ENCODE results near the gene CST9. TPM values are rescaled to one million over a fixed set of nuclear protein-coding genes. Genes with fewer than 3 reads are reported as not detected.

CST9 gene
- total and polyA plus RNA-seq, 10 of the 15 experiments (the other 5 are each of a cell fraction or from before 2014, with no cell fraction given): not detected

DNA sequence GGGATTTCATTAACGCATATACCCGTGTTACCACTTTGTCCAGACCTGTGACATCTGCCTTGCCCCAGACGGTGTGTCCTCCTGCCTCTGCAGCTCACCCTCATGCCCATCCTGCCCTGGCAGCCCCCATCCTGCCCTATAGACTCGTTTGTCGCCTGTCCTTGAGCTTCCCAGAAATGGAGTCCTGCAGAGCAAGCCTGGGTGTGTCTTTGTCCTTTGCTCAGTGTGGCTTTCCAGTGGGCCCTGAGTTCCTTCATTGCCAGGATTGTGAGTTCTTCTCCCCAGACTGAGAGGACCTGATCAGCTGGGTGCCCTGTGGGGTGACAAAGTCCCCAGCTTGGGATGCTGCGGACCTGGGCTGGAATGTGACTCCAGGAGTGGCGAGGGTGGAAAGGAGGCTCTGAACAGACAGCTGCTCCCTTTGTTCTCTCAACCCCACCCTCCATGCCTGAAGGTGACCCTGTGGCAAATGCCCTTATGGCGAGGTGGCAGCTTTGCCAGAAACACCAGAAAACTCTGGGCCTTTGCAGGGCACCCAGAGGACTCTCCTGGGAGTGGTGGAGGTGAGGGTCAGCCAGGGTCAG lies 34.4 kb upstream of the CST9 start (continued):
- TF ChIP-seq IRF3 (IDR thresholded peaks at IDR 0.05) (no peak), POLR2AphosphoS5 (IDR thresholded peaks at IDR 0.05; ENCODE audit: low read length) (no peak), CREB1 (IDR thresholded peaks at IDR 0.05; ENCODE audit: low read depth) (no peak)

- Histone ChIP-seq H3K27me3 (replicated peaks in 1 of 2; ENCODE audit: control insufficient read depth in 2 of 2, insufficient read depth in 2 of 2, low read length in 1 of 2) (no peaks in the 10 kb centered on the region), H4K20me1 (ENCODE audit: control insufficient read depth, insufficient read depth) (no peaks in the 10 kb centered on the region), H3K79me2 (ENCODE audit: control insufficient read depth, insufficient read depth, low read length) (no peaks in the 10 kb centered on the region), H3K4me3 (no peak overlapping the region), H3K4me1 (ENCODE audit: control insufficient read depth, insufficient read depth, low read length) (peaks cover 28% of the 10 kb centered on the region), H3K4me2 (ENCODE audit: control insufficient read depth, insufficient read depth) (no peak overlapping the region), H3K9me3 (replicated peaks; ENCODE audit: control insufficient read depth, insufficient read depth, low read length) (no peaks in the 10 kb centered on the region; the same call in 2 of the 3 replicates), H2AFZ (ENCODE audit: control insufficient read depth, low read depth, low read length) (no peak overlapping the region), H3K36me3 (ENCODE audit: control insufficient read depth in 2 of 2, insufficient read depth in 2 of 2, low read length in 1 of 2) (no peaks in the 10 kb centered on the region), H3K27ac (ENCODE audit: control insufficient read depth, insufficient read depth) (no peak overlapping the region), H3K9ac (ENCODE audit: control insufficient read depth, insufficient read depth, low read length) (no peak overlapping the region)
- no peak for ATAC-seq
- in situ Hi-C loops (cut with MboI) (no loop called here), intact Hi-C loops (cut with micrococcal nuclease; ENCODE audit: unreplicated experiment) (no loop called here)
- ChIA-PET POLR2A (no interaction called here), CTCF (no interaction called here), SMC1A (ENCODE audit: uncharacterized antibody, unreplicated experiment) (no interaction called here), RAD21 (ENCODE audit: unreplicated experiment) (no interaction called here)
- no peak for FAIRE-seq
- WGBS (ENCODE audit: insufficient coverage, insufficient replicate concordance, low lambda C conversion rate, missing lambda C conversion rate): 54% methylated on average over 8 of the region's 8 CpGs
- TF ChIP-seq YBX1 (IDR thresholded peaks at IDR 0.05) (no peak), FOXM1 (IDR thresholded peaks at IDR 0.05; ENCODE audit: low read depth, low read length) (no peak), ZNF384 (IDR thresholded peaks at IDR 0.05; ENCODE audit: borderline replicate concordance, low read depth, low read length) (no peak)
- BruUV-seq (replicated peaks): no TSS peak
- no peak for DNase-seq (ENCODE audit: low read depth, low spot score)
These were observed 33.8 kb upstream of the CST9 start for GRCh38 chr20:23639490-23639958.
